ENCODE results near the gene USP49. TPM values are rescaled to one million over a fixed set of nuclear protein-coding genes. Genes with fewer than 3 reads are reported as not detected.

USP49 gene
- total and polyA plus RNA-seq, 8 donors: 0.50 to 26.3 (median 4.6) TPM

DNA sequence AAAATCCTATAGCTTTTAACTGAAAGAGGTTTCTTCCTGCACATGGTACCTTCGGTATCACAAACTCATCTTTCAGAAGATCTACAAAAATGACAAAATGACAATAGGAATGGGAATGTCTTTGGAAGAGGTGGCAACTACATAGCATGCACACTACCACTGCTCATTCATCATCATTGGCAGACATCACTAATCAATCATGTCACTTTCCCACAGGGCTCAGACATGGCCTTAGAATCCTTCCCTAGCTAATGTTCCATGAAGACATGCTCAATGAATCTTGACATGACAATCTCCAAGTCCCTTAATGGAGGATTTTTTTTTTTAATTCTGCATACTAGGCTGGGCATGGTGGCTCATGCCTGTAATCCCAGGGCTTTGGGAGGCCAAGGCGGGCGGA is 144.8 kb downstream of the USP49 start:
- no peaks in the 10 kb centered on the region for H3K9me3 ChIP-seq
- no peaks in the 10 kb centered on the region for H3K36me3 ChIP-seq
- no peak for DNase-seq
- peaks cover 9 to 20% (median 16%) of the 10 kb centered on the region in 4 donors for H3K4me1 ChIP-seq
- intact Hi-C loops (cut with DNase I; ENCODE audit: low total_unique reads): no loop called here
- no peak for TF ChIP-seq POLR2AphosphoS5 (IDR thresholded peaks at IDR 0.05)
- no peak for TF ChIP-seq EP300 (IDR thresholded peaks at IDR 0.05)
- TF ChIP-seq POLR2A (IDR thresholded peaks at IDR 0.05): no peak
- TF ChIP-seq, protein P1, sequence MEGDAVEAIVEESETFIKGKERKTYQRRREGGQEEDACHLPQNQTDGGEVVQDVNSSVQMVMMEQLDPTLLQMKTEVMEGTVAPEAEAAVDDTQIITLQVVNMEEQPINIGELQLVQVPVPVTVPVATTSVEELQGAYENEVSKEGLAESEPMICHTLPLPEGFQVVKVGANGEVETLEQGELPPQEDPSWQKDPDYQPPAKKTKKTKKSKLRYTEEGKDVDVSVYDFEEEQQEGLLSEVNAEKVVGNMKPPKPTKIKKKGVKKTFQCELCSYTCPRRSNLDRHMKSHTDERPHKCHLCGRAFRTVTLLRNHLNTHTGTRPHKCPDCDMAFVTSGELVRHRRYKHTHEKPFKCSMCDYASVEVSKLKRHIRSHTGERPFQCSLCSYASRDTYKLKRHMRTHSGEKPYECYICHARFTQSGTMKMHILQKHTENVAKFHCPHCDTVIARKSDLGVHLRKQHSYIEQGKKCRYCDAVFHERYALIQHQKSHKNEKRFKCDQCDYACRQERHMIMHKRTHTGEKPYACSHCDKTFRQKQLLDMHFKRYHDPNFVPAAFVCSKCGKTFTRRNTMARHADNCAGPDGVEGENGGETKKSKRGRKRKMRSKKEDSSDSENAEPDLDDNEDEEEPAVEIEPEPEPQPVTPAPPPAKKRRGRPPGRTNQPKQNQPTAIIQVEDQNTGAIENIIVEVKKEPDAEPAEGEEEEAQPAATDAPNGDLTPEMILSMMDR (IDR thresholded peaks at IDR 0.05): no peak
- H3K27ac ChIP-seq: peak overlapping the region in 2 of 5 donors; percentile 41 to 47
- 92 to 100% (median 98%) methylated on average over 3 of the region's 3 CpGs for WGBS, 5 donors
- H3K27me3 ChIP-seq: no peaks in the 10 kb centered on the region
- H3K4me3 ChIP-seq: no peak overlapping the region

DNA sequence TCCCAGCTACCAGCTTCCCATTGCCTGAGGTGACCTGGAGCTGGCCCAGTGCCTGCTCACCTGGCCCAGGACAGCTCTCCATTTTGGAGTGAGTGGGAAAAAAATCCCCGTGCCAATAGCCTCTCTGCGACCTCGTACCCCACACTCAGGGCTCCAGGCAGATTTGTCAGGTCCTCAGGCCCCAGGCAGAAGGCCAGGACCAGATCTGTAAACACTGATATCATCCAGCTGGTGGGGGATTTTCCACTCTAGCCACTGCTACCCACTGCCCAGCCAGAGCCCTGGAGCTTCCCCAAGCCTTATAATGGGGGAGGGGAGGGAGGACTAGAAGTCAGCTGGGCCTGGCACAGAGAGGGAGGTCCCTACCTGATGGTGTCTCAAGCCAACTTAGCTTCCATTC is 146.6 kb downstream of the USP49 start:
- peak in 1 of 2 donors; percentile 91 for DNase-seq
- H3K9me3 ChIP-seq: no peaks in the 10 kb centered on the region
- peaks cover 0 to 11% (median 0%) of the 10 kb centered on the region in 4 donors for H3K36me3 ChIP-seq
- 15 to 43% (median 35%) methylated on average over 3 of the region's 3 CpGs for WGBS, 5 donors
- H3K27ac ChIP-seq: peak overlapping the region; percentile 72 to 82 (median 75)
- H3K27me3 ChIP-seq: no peaks in the 10 kb centered on the region
- TF ChIP-seq EP300 (IDR thresholded peaks at IDR 0.05) (no peak), POLR2AphosphoS5 (IDR thresholded peaks at IDR 0.05) (no peak), POLR2A (IDR thresholded peaks at IDR 0.05) (no peak)
- TF ChIP-seq, protein P1 (IDR thresholded peaks at IDR 0.05): no peak
- intact Hi-C loops (cut with DNase I; ENCODE audit: low total_unique reads): no loop called here
- peaks cover 9 to 22% (median 16%) of the 10 kb centered on the region in 4 donors for H3K4me1 ChIP-seq
- H3K4me3 ChIP-seq: no peak overlapping the region

DNA sequence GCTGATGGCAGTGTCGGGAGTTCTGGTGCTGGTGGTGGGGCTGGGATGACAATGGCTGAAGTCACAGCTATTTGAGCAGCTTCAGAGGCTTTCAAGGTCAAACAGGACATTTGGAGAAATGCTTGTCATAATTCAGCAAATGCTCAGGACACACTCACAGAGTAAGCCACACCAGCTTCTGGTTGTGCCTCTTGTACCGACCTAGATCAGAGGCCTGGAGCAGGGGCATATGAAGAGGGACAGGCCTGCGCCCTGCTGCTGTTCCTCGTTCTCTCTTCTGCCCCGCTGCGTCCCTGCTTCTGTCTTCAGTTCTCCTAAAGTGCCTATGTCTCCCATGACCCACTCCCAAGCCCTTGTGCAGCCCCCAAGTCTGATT is 147.1 kb downstream of the USP49 start:
- intact Hi-C loops (cut with DNase I; ENCODE audit: low total_unique reads): no loop called here
- no peak for DNase-seq
- Histone ChIP-seq H3K36me3 (peaks cover 0 to 16% (median 0%) of the 10 kb centered on the region in 4 donors), H3K9me3 (no peaks in the 10 kb centered on the region), H3K27me3 (no peaks in the 10 kb centered on the region), H3K4me1 (peaks cover 9 to 27% (median 18%) of the 10 kb centered on the region in 4 donors), H3K27ac (peak overlapping the region; percentile 72 to 82 (median 75)), H3K4me3 (no peak overlapping the region)
- WGBS, 5 donors: 56 to 80% (median 64%) methylated on average over 6 of the region's 6 CpGs
- no peak for TF ChIP-seq POLR2A (IDR thresholded peaks at IDR 0.05)
- no peak for TF ChIP-seq EP300 (IDR thresholded peaks at IDR 0.05)
- TF ChIP-seq, protein P1 (IDR thresholded peaks at IDR 0.05): no peak
- no peak for TF ChIP-seq POLR2AphosphoS5 (IDR thresholded peaks at IDR 0.05)

DNA sequence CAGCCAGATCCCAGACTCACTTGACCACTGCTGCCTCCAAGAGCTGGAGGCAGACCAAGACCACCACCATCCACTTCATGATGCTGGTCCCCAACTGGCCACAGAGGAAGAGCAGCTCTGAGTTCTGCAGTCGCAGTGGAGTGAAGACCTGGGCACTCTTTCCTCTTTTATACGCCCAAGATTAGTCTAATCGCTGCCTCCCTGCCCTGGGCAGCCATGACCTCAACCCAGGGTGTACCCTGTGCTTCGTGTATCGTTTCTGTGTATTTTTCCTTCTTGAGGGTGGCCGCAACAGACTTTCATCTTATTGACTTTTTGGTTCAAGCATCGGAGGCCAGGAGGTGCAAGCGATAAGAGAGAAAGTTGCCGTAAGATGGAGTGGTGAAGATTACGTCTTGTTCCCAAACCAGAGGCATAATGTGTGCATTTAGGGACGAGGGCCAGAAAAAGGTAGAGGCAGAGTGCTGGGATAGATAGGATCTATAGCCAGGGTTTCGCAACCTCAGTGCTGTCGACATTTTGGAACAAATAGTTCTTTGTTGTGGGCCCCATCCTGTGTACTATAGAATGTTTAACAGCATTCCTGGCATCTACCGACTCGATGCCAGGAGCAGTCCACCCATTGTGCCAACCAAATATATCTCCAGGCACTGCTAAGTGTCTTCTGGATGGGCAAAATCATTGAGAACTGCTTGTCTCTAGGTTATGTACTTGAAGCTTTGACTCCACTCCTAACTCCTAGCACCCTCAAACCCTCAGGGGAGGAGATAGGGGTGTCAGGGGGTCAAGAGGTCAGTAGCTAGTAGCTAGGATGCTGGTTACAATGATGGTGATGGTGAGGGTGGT is 147.7 kb downstream of the USP49 start, which contains the start of gene PGC:
Gene PGC (minus strand): TSS at position 142 of the 846 bp plus-strand sequence. CDS start 63 bp downstream, at position 79.
- intact Hi-C loops (cut with DNase I; ENCODE audit: low total_unique reads): no loop called here
- WGBS, 5 donors: 34 to 64% (median 57%) methylated on average over 15 of the region's 15 CpGs
- peak; percentile 71 to 85 for DNase-seq
- Histone ChIP-seq H3K9me3 (no peaks in the 10 kb centered on the region), H3K36me3 (peaks cover 0 to 22% (median 0%) of the 10 kb centered on the region in 4 donors), H3K27ac (peak within 1 kb of the TSS; percentile 73 to 82 (median 78)), H3K4me1 (peaks cover 9 to 33% (median 20%) of the 10 kb centered on the region in 4 donors), H3K4me3 (peak within 1 kb of the TSS; percentile 30 to 50 (median 46)), H3K27me3 (no peaks in the 10 kb centered on the region)
- TF ChIP-seq, protein P1 (IDR thresholded peaks at IDR 0.05): no peak
- peak in 2 of 4 donors; percentile 67 to 97 for TF ChIP-seq POLR2A (IDR thresholded peaks at IDR 0.05)
- no peak for TF ChIP-seq EP300 (IDR thresholded peaks at IDR 0.05)
- peak in 2 of 3 donors; percentile 97 to 99 for TF ChIP-seq POLR2AphosphoS5 (IDR thresholded peaks at IDR 0.05)

Data from stomach (tissue), 9 donors.